NB4 (cell line): Measurements from ENCODE around the gene USP7.

Experiments
- CTCF ChIP-seq: IDR thresholded peaks from one replicate; pipeline ENCODE4 v1.5.1; 2012; ENCODE audit warnings: low read depth, low read length
- MAX ChIP-seq: IDR thresholded peaks from 2 replicates; pipeline ENCODE4 v1.6.1; 2011; ENCODE audit warnings: low read depth, low read length
- POLR2A ChIP-seq: IDR thresholded peaks from 2 replicates; pipeline ENCODE4 v1.6.1; 2011; ENCODE audit warnings: mild to moderate bottlenecking; ENCODE audit not compliant: insufficient read length; ENCODE audit errors: extremely low read depth

GRCh38 chr16:8925455-8925854 lies 38.3 kb downstream of the USP7 start:
- TF ChIP-seq CTCF (no peak), POLR2A (no peak), MAX (no peak)
